ENCODE results near the gene ATMIN. TPM values are rescaled to one million over a fixed set of nuclear protein-coding genes. Genes with fewer than 3 reads are reported as not detected.

ATMIN gene
- total RNA-seq, 1 experiment from 2014 or later = 28.4 TPM

DNA sequence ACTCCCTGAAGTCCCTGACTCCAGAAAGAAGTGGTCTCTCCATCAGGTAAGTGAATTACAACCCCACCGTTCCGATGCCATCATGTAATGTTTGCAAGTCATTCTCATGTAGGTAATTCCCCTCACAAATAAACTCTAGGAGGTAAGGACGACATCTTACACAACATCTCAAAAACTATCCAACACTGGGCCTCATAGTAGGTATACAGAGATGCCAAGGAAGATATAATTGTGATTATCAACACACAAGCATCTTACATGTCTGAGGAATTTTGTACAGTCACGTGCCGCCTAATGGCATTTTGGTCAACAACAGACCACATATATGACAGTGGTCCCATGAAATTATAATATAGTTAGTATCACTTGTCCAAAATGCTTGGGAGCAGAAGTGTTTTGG lies 53.2 kb downstream of the ATMIN start:
- BruUV-seq (replicated peaks) = no TSS peak
- H3K36me3 ChIP-seq (ENCODE audit: control insufficient read depth, insufficient read depth, low read length) = no peaks in the 10 kb centered on the region

DNA sequence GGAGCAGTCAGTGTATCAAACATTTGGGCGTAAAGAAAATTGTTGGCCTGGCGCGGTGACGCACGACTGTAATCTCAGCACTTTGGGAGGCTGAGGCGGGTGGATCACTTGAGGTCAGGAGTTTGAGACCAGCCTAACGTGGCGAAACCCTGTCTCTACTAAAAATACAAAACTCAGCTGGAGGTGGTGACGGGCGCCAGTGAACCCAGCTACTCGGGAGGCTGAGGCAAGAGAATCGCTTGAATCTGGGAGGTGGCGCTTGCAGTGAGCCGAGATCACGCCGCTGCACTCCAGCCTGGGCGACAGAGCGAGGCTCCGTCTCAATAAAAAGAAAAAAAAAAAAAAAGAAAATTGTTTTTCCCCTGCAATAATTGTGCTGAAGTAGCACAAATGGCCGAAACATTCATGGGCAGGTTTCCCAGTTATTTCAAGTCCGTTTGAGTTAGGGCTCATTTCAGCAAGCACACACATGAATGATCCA lies 59.2 kb downstream of the ATMIN start:
- H3K9me3 ChIP-seq (ENCODE audit: control insufficient read depth, insufficient read depth, low read depth, low read length) = no peaks in the 10 kb centered on the region
- H3K4me1 ChIP-seq (ENCODE audit: control insufficient read depth, insufficient read depth, low read length) = peaks cover 4% of the 10 kb centered on the region; the same call in 1 of the 2 replicates
- in situ Hi-C loops (cut with HindIII; ENCODE audit: low pct_unique_long_range_greater_than_20kb, low sequenced_read_pairs) (no loop called here), intact Hi-C loops (cut with micrococcal nuclease; ENCODE audit: unreplicated experiment) (no loop called here)
- no peak for TF ChIP-seq TCF7L2 (IDR thresholded peaks at IDR 0.05; ENCODE audit: low read depth, low read length)
- TF ChIP-seq REST (IDR thresholded peaks at IDR 0.05; ENCODE audit: insufficient read depth in 1 of 2, low read depth in 2 of 2, low read length in 1 of 2) = no peak
- TF ChIP-seq POLR2AphosphoS5 (IDR thresholded peaks at IDR 0.05; ENCODE audit: low read depth, low read length) = no peak
- no peak for TF ChIP-seq SIN3A (IDR thresholded peaks at IDR 0.05; ENCODE audit: borderline replicate concordance, insufficient read depth, low read depth, low read length)
- no peak for TF ChIP-seq CTCF (IDR thresholded peaks at IDR 0.05)
- ATAC-seq = no peak
- H3K27ac ChIP-seq (ENCODE audit: low read length) = peak overlapping the region; percentile 73
- no peaks in the 10 kb centered on the region for H3K27me3 ChIP-seq (ENCODE audit: control insufficient read depth, insufficient read depth, low read length)
- DNase-seq (ENCODE audit: low read depth, low spot score) = no peak
- H3K4me3 ChIP-seq (ENCODE audit: low read depth in 2 of 2, low read length in 2 of 2) = peak overlapping the region; percentile 76 to 79
- CTCF ChIA-PET = no interaction called here
- POLR2A ChIA-PET = interaction anchor here (0.6 kb wide), 1 partner anchor 143 kb away, joined by 6 read pairs; no protein-coding TSS in a partner anchor
- no TSS peak for BruUV-seq (replicated peaks)
- peaks cover 3% of the 10 kb centered on the region; the same call in 1 of the 2 replicates for H3K36me3 ChIP-seq (ENCODE audit: control insufficient read depth, insufficient read depth, low read length)

More for the DNA sequence above, 53.2 kb downstream of the ATMIN start:
- H3K9me3 ChIP-seq (ENCODE audit: control insufficient read depth, insufficient read depth, low read depth, low read length) = no peaks in the 10 kb centered on the region
- no peaks in the 10 kb centered on the region for H3K4me1 ChIP-seq (ENCODE audit: control insufficient read depth, insufficient read depth, low read length)
- ChIA-PET CTCF (no interaction called here), POLR2A (no interaction called here)
- intact Hi-C loops (cut with micrococcal nuclease; ENCODE audit: unreplicated experiment) = no loop called here
- TF ChIP-seq CTCF (IDR thresholded peaks at IDR 0.05) (no peak), SIN3A (IDR thresholded peaks at IDR 0.05; ENCODE audit: borderline replicate concordance, insufficient read depth, low read depth, low read length) (no peak), POLR2AphosphoS5 (IDR thresholded peaks at IDR 0.05; ENCODE audit: low read depth, low read length) (no peak), TCF7L2 (IDR thresholded peaks at IDR 0.05; ENCODE audit: low read depth, low read length) (no peak), REST (IDR thresholded peaks at IDR 0.05; ENCODE audit: insufficient read depth in 1 of 2, low read depth in 2 of 2, low read length in 1 of 2) (no peak)
- no peak overlapping the region for H3K4me3 ChIP-seq (ENCODE audit: low read depth in 2 of 2, low read length in 2 of 2)
- in situ Hi-C loops (cut with HindIII; ENCODE audit: low pct_unique_long_range_greater_than_20kb, low sequenced_read_pairs) = no loop called here
- H3K27me3 ChIP-seq (ENCODE audit: control insufficient read depth, insufficient read depth, low read length) = no peaks in the 10 kb centered on the region
- no peak overlapping the region for H3K27ac ChIP-seq (ENCODE audit: low read length)
- ATAC-seq = no peak
- no peak for DNase-seq (ENCODE audit: low read depth, low spot score)

Data from Panc1 (cell line).